Activated CD8-positive, alpha-beta T cell treated with anti-CD3 and anti-CD28 coated beads, Interleukin-2, amount 10 ng/mL, durations not matched to agents 7 days and 5 days (primary cell): ENCODE measurements around the gene TMEM151B. TPM values are rescaled to one million over a fixed set of nuclear protein-coding genes. Genes with fewer than 3 reads are reported as not detected.
A peak's percentile ranks its signal among the peaks of the same experiment; 100 is the strongest.

ENCODE experiments used
- ATAC-seq: fragments of 150-1000 bp; cut with Tn5 transposase; one replicate; pipeline ENCODE4 v1.10.0; 2021; ENCODE audit warnings: moderate library complexity
- CTCF ChIA-PET: fragments of 350-600 bp; sonication (Branson Sonifier 250); formaldehyde crosslinking; loops from one replicate; lab custom pipeline; 2021; ENCODE audit warnings: antibody characterized with exemption; lab: Charles Lee
- POLR2A ChIA-PET: fragments of 350-600 bp; sonication (Branson Sonifier 250); formaldehyde crosslinking; loops from one replicate; lab custom pipeline; 2021; ENCODE audit warnings: antibody characterized with exemption; lab: Charles Lee
- DNase-seq: peaks from one replicate; pipeline ENCODE4 v3.0.0-alpha.2; 2020
- H3K27ac Mint-ChIP-seq: one replicate; pipeline ENCODE4 v1.8.0; 2021; ENCODE audit warnings: mild to moderate bottlenecking, mixed read lengths
- H3K27me3 Mint-ChIP-seq: one replicate; pipeline ENCODE4 v1.8.0; 2021; ENCODE audit warnings: low read depth, mixed read lengths
- H3K36me3 Mint-ChIP-seq: one replicate; pipeline ENCODE4 v1.8.0; 2021; ENCODE audit warnings: low read depth, mixed read lengths
- H3K4me1 Mint-ChIP-seq: one replicate; pipeline ENCODE4 v1.8.0; 2021; ENCODE audit warnings: low read depth, mixed read lengths
- H3K4me3 Mint-ChIP-seq: one replicate; pipeline ENCODE4 v1.8.0; 2021; ENCODE audit warnings: mild to moderate bottlenecking, mixed read lengths
- H3K9me3 Mint-ChIP-seq: one replicate; pipeline ENCODE4 v1.8.0; 2022; ENCODE audit warnings: mixed read lengths; ENCODE audit not compliant: insufficient read depth
- total RNA-seq, 2 experiments: library from RNA; stranded (reverse); gene quantifications; one replicate each; pipeline ENCODE4 v1.2.3, GENCODE V29; 2021

The TMEM151B gene
- total RNA-seq, 2 experiments from 2014 or later, result not detected

DNA sequence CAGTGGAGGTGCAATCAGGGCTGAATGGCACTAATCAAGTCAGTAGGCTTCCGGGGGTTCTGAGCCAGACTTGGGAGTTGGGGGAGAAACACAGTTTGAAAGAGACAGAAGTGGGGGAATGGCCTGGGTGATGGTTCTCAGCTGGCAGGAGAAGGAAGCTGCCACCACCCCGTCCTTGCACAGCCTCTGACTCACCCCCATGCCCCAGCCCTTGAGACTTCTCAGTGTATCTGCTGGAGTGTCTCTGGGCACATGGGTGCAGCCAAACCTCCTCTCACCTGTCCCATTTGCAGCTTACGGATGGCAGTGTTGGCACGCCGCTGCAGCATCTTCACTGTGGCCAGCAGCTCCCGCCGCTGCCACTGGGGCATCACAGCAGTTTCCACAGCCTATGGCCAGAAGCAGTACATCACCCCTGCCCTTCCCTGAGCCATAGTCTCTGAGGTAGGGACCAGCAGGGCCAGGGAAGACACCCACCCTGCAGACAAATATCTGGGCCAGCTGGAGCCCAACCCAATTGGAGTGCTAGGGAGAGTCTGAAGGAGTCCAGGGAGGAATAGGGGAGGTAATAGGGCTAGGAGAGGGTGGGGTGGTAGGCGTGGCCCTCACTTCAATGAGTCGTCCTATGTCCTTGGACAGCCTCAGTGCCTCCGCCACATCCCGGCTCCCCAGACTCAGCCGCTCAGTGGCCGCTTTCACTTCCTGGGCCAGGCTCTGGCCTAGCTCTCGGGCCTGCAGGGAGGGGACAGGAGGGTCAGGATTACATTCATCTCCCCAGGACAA, 31.7 kb downstream of the TMEM151B start:
- H3K4me1 Mint-ChIP-seq, result peaks cover 10% of the 10 kb centered on the region
- H3K36me3 Mint-ChIP-seq, result peaks cover 36% of the 10 kb centered on the region
- H3K27ac Mint-ChIP-seq, result no peak overlapping the region
- POLR2A ChIA-PET, result interaction anchor here (0.5 to 1.1 kb wide), 2 partner anchors 10 to 198 kb away, joined by 3 read pairs; no protein-coding TSS in a partner anchor
- no peak overlapping the region for H3K4me3 Mint-ChIP-seq
- CTCF ChIA-PET, result interaction anchor here (1.5 to 7.0 kb wide), 3 partner anchors 11 to 37 kb away, joined by 3 to 81 read pairs (median 35); partner anchors contain the start of genes AARS2 and NFKBIE
- no peaks in the 10 kb centered on the region for H3K9me3 Mint-ChIP-seq
- ATAC-seq, result no peak
- peaks cover 11% of the 10 kb centered on the region for H3K27me3 Mint-ChIP-seq
- DNase-seq, result no peak

DNA sequence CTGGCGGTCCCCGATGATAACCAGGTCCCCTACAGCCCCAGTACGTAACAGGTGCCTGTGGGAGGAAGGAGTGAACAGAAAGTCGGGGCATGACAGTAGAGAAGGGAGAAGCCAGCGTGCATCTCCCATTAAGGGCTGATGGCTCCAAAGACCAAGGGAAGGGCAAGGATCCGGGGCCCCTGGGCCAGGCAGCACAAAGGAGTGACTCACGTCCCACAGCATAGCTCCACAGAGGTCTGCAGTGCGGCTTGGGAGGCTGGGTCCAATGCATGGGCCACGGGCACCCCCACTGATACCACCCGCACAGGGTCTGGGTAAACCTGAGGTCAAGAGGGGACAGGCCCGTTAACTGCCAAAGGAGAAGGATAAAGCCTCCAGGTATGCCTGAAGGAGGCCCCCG, 32.6 kb downstream of the TMEM151B start:
- H3K27ac Mint-ChIP-seq, result no peak overlapping the region
- CTCF ChIA-PET, result interaction anchor here (0.9 to 7.0 kb wide), 3 partner anchors 11 to 130 kb away, joined by 3 to 81 read pairs (median 35); partner anchors contain the start of genes AARS2 and NFKBIE
- ATAC-seq (no peak), DNase-seq (no peak)
- no peaks in the 10 kb centered on the region for H3K9me3 Mint-ChIP-seq
- no peak overlapping the region for H3K4me3 Mint-ChIP-seq
- H3K36me3 Mint-ChIP-seq, result peaks cover 37% of the 10 kb centered on the region
- peaks cover 6% of the 10 kb centered on the region for H3K27me3 Mint-ChIP-seq
- POLR2A ChIA-PET, result interaction anchor here (1.2 kb wide), 1 partner anchor 35 kb away, joined by 3 read pairs; no protein-coding TSS in a partner anchor
- peaks cover 7% of the 10 kb centered on the region for H3K4me1 Mint-ChIP-seq

DNA sequence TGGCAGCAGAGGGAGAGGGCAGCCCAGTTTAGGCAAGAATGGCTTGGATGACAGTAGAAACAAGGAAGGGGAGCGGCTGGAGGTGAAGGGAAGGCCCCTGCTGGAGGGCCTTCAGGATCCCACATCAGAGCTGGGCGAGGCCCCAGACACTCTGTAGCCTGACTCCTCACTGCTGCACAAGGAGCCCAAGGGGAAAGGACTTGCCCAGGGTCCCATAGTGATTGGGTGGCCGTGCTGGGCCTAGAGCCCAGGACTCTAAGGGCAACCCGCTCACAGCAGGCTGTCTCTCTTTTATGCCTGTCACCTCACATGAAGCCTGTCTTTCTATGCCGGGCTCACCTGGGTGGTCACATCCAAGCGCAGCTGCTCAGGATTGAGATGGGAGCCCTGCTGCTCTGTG, 33.6 kb downstream of the TMEM151B start:
- DNase-seq, result no peak
- Mint-ChIP-seq H3K9me3 (no peaks in the 10 kb centered on the region), H3K36me3 (peaks cover 42% of the 10 kb centered on the region), H3K27ac (no peak overlapping the region), H3K27me3 (no peaks in the 10 kb centered on the region), H3K4me1 (peaks cover 5% of the 10 kb centered on the region), H3K4me3 (no peak overlapping the region)
- no peak for ATAC-seq
- ChIA-PET POLR2A (interaction anchor here (1.0 to 1.2 kb wide), 2 partner anchors 11 to 36 kb away, joined by 3 read pairs; no protein-coding TSS in a partner anchor), CTCF (interaction anchor here (0.9 to 7.0 kb wide), 8 partner anchors 10 to 131 kb away, joined by 3 to 81 read pairs (median 6); partner anchors contain the start of genes AARS2, HSP90AB1 and NFKBIE)

DNA sequence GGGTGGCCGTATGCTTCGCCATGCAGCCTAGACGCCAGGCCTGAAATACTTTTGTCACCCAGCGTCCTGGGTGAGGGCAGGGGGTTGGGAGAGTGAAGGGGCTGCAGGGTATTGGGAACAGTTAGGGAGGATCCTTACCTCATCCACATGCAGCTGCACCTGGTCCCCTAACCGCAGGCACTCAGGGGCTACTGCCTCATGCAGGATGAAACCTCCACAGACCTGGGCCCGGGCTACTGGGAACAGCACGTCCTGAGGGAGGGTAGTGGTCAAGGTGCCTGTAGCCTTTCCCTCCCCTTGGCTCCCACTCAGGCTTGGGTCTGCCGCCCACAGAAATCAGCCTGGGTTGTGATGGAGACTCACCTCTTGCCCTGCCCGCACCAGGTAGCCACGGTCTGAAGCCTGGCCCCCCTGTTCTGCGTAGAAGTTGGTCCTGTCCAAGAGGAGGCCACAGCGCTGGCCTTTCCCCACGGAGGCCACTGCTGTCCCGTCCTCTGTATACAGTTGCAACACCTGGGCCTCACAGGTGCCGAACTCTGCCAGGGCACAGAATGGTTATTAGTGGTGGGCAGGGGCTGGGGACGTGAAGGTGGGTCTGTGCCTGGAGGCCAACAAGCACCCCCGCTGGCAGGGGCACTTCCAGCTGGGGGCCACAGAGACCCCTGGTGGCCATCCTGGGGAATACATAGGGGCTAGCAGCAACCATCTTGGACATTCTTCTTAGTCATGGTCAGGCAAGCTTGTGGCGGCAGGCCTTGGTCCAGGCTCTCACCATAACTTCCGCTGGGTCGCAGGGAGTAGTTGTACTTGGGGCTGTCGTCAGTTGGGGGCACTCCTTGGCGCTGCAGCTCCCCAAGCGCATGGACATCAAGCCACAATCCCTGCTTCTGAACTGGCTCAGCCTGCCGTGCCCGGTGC, 34.3 kb downstream of the TMEM151B start:
- ATAC-seq (peak; percentile 55), DNase-seq (peak; percentile 48)
- Mint-ChIP-seq H3K27me3 (no peaks in the 10 kb centered on the region), H3K27ac (no peak overlapping the region), H3K4me1 (peaks cover 5% of the 10 kb centered on the region), H3K9me3 (no peaks in the 10 kb centered on the region), H3K4me3 (no peak overlapping the region), H3K36me3 (peaks cover 43% of the 10 kb centered on the region)
- POLR2A ChIA-PET, result interaction anchor here (1.0 to 1.6 kb wide), 2 partner anchors 12 to 36 kb away, joined by 3 to 4 read pairs; no protein-coding TSS in a partner anchor
- CTCF ChIA-PET, result interaction anchor here (0.8 to 7.0 kb wide), 17 partner anchors 9 to 81 kb away, joined by 3 to 81 read pairs (median 5); partner anchors contain the start of genes AARS2, HSP90AB1, NFKBIE and SLC29A1

DNA sequence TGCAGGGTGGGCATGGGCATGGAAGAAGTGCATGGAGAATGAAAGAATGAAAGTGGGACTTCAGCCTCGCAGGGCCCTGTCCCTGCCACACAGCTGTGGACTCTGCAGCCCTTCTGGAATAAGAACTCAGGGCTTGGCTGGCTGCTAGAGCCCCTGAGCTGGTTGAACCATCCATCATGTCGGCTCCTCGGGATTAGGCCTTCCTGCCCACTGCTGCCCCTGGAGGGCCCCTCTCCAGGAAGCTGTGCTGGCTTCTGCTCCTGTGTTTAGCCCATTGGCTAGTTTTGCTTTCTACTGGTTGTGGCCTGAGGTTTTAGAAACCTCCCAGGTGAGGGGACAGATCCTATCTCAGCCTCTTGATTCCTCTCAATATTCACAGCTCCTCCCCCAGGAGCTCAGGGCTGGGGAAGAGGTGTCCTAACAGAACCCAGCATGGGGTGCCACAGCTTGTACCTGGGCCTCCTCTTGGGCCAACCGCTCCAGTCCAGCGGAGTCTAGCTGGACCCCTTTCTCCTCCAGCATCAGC, 35.0 kb downstream of the TMEM151B start:
- Mint-ChIP-seq H3K4me3 (no peak overlapping the region), H3K27ac (peak overlapping the region; percentile 13), H3K4me1 (peaks cover 5% of the 10 kb centered on the region), H3K27me3 (no peaks in the 10 kb centered on the region), H3K36me3 (peaks cover 43% of the 10 kb centered on the region), H3K9me3 (no peaks in the 10 kb centered on the region)
- POLR2A ChIA-PET, result interaction anchor here (1.0 to 1.6 kb wide), 2 partner anchors 13 to 37 kb away, joined by 3 to 4 read pairs; no protein-coding TSS in a partner anchor
- ATAC-seq (no peak), DNase-seq (no peak)
- CTCF ChIA-PET, result interaction anchor here (0.8 to 7.0 kb wide), 17 partner anchors 8 to 81 kb away, joined by 3 to 81 read pairs (median 5); partner anchors contain the start of genes AARS2, HSP90AB1, NFKBIE and SLC29A1

DNA sequence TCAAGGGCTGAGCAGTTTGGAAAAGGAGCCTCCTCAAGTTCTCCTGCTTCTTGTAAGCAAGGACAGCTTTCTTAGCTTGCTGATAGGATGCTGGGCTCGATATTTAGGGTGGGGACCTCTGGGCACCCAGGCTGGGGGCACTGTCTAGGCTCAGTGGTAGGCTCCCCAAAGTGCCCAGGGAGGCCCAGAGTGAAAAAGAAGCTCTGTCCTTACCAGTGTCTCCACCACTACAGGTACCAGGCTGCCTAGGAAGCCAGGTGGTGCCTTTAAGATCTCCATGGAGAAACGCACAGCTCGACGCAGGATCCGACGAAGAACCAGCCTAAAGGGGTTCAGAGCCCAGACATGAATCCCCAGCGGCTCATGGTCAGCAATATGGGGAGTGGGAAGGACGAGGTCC, 36.5 kb downstream of the TMEM151B start:
- Mint-ChIP-seq H3K9me3 (no peaks in the 10 kb centered on the region), H3K27ac (no peak overlapping the region), H3K27me3 (no peaks in the 10 kb centered on the region), H3K4me3 (no peak overlapping the region), H3K4me1 (peaks cover 11% of the 10 kb centered on the region), H3K36me3 (peaks cover 40% of the 10 kb centered on the region)
- DNase-seq (no peak), ATAC-seq (no peak)
- POLR2A ChIA-PET, result interaction anchor here (1.3 kb wide), 1 partner anchor 12 kb away, joined by 3 read pairs; no protein-coding TSS in a partner anchor
- CTCF ChIA-PET, result interaction anchor here (2.1 to 7.0 kb wide), 2 partner anchors 11 to 39 kb away, joined by 22 to 81 read pairs; partner anchors contain the start of gene NFKBIE

DNA sequence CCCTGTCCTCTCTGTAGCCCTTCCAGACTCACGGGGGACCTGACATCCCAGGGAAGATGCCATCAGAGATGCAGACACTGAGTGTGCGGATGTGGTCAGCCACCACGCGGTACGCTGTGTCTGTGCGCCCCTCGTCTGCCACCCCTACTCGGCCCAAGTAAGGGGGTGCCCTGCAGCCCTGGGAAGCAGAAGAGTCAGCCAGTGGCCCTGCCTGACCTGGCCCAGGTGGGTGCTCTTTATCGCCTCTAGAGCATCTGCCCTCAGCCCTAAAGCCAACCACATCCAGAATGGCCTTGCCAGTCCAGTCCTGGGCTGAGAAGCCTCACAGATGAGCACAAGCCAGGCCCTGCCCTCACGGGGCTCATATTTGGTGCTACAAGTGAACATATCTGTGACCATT, 37.0 kb downstream of the TMEM151B start:
- Mint-ChIP-seq H3K4me3 (no peak overlapping the region), H3K9me3 (no peaks in the 10 kb centered on the region), H3K27ac (no peak overlapping the region), H3K4me1 (peaks cover 16% of the 10 kb centered on the region), H3K27me3 (no peaks in the 10 kb centered on the region), H3K36me3 (peaks cover 38% of the 10 kb centered on the region)
- no peak for ATAC-seq
- no peak for DNase-seq
- POLR2A ChIA-PET, result interaction anchor here (0.8 to 1.3 kb wide), 2 partner anchors 12 to 127 kb away, joined by 3 read pairs; no protein-coding TSS in a partner anchor
- CTCF ChIA-PET, result interaction anchor here (0.7 to 7.0 kb wide), 2 partner anchors 11 to 40 kb away, joined by 4 to 81 read pairs; partner anchors contain the start of gene NFKBIE

DNA sequence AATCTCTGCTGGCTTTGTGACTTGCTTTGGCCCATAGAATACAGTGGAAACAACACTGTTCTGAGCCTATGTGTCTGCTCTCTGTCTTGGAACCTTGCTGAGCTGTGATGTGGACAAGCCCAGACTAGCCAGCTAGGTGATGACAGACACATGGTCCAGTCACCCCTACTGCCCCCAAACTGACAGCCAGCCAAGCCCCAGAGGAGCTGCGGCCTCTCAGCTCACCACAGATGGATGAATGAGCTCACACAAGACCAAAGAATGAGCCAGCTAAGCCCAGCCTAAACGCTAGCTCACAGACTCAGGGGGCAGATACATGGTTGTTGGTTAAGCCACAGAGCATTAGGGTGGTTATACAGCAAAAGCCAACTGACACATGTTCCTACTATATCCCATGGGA, 38.8 kb downstream of the TMEM151B start:
- ChIA-PET POLR2A (no interaction called here), CTCF (interaction anchor here (0.8 to 1.6 kb wide), 3 partner anchors 11 to 52 kb away, joined by 3 to 10 read pairs (median 4); partner anchors contain the start of gene SLC35B2)
- DNase-seq, result no peak
- Mint-ChIP-seq H3K4me3 (no peak overlapping the region), H3K27ac (no peak overlapping the region), H3K36me3 (peaks cover 31% of the 10 kb centered on the region), H3K27me3 (no peaks in the 10 kb centered on the region), H3K9me3 (no peaks in the 10 kb centered on the region), H3K4me1 (peaks cover 21% of the 10 kb centered on the region)
- no peak for ATAC-seq

DNA sequence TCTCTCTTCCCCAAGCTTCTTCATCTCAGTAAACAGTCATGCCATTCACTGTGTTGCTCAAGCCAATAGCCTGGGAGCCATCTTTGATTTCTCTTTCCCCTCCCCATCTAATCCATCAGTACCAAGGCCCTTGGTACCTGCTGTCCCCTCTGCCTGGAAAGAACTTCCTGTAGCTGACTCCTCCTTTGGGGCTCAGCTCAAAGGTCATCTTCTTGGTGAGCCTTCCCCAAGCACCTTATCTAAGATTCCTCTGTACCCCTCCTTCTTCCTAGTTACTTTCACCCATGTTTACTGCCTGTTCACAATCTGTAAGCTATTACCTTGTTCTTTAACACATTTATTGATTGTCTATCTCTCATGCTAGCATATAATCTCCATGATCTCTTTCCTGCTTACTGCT, 39.4 kb downstream of the TMEM151B start:
- Mint-ChIP-seq H3K9me3 (no peaks in the 10 kb centered on the region), H3K27ac (no peak overlapping the region), H3K27me3 (no peaks in the 10 kb centered on the region), H3K36me3 (peaks cover 31% of the 10 kb centered on the region), H3K4me1 (peaks cover 21% of the 10 kb centered on the region), H3K4me3 (no peak overlapping the region)
- POLR2A ChIA-PET, result no interaction called here
- ATAC-seq (no peak), DNase-seq (no peak)
- CTCF ChIA-PET, result interaction anchor here (0.8 to 1.6 kb wide), 3 partner anchors 11 to 52 kb away, joined by 3 to 10 read pairs (median 4); partner anchors contain the start of gene SLC35B2

DNA sequence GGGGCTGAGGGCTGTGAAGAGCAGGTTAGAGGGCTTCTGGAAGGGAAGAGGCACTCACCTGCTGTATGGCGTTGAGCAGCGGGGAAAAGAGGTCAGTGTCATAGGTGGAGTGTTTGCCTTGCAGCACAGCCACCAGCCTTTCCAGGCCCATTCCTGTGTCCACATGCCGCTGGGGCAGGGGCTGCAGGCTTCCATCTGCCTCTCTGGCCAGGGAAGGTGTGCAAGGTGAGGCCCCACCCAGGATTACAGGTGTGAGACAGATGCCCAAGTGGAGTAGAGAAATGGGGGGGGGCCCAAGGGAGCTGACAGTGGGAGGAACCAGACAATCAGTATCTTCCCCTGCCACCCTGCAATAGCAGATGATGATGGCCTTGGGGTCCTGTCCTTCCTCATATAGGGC, 40.0 kb downstream of the TMEM151B start:
- Mint-ChIP-seq H3K27ac (no peak overlapping the region), H3K9me3 (no peaks in the 10 kb centered on the region), H3K36me3 (peaks cover 29% of the 10 kb centered on the region), H3K4me3 (no peak overlapping the region), H3K27me3 (no peaks in the 10 kb centered on the region), H3K4me1 (peaks cover 21% of the 10 kb centered on the region)
- ATAC-seq (no peak), DNase-seq (no peak)
- CTCF ChIA-PET, result interaction anchor here (5.8 kb wide), 1 partner anchor 41 kb away, joined by 49 read pairs; the partner anchor contains the start of gene TMEM151B
- POLR2A ChIA-PET, result interaction anchor here (0.7 kb wide), 1 partner anchor 39 kb away, joined by 3 read pairs; no protein-coding TSS in a partner anchor
